ENCODE measurements around the gene COQ8B.
"Not testable (repeated sequence)": the region's sequence is repeated elsewhere in the genome, so short reads cannot be mapped to it uniquely, and the experiment has no call there.

The COQ8B gene

GRCh38 chr19:40668991-40669614, 47.6 kb downstream of the COQ8B start:
- DNase-seq (ENCODE audit: low read depth), result no peak

- DNase-seq (ENCODE audit: low read depth), result no peak
Observed at GRCh38 chr19:40667602-40668001, 49.1 kb downstream of the COQ8B start.

- no peak for DNase-seq (ENCODE audit: low read depth)
Observed at GRCh38 chr19:40666803-40667438, 49.8 kb downstream of the COQ8B start.

GRCh38 chr19:40663695-40664692, 52.7 kb downstream of the COQ8B start:
- peak; percentile 29 for DNase-seq (ENCODE audit: low read depth)

- peak; percentile 73 for DNase-seq (ENCODE audit: low read depth)
Observed at GRCh38 chr19:40662925-40663694, 53.6 kb downstream of the COQ8B start.

- no peak for DNase-seq (ENCODE audit: low read depth)
Observed at GRCh38 chr19:40661616-40662015, 55.1 kb downstream of the COQ8B start.

GRCh38 chr19:40659566-40659965, 57.1 kb downstream of the COQ8B start:
- DNase-seq (ENCODE audit: low read depth), result no peak

- DNase-seq (ENCODE audit: low read depth), result no peak
Observed at GRCh38 chr19:40659116-40659515, 57.6 kb downstream of the COQ8B start.

GRCh38 chr19:40658031-40658430, 58.7 kb downstream of the COQ8B start:
- no peak for DNase-seq (ENCODE audit: low read depth)

- DNase-seq (ENCODE audit: low read depth), result not testable (repeated sequence)
Observed at GRCh38 chr19:40655684-40656083, 61.0 kb downstream of the COQ8B start.

GRCh38 chr19:40652303-40652702, 64.4 kb downstream of the COQ8B start:
- not testable (repeated sequence) for DNase-seq (ENCODE audit: low read depth)

- DNase-seq (ENCODE audit: low read depth), result no peak
Observed at GRCh38 chr19:40650749-40651305, 65.9 kb downstream of the COQ8B start.

GRCh38 chr19:40649903-40650675, 66.6 kb downstream of the COQ8B start:
- DNase-seq (ENCODE audit: low read depth), result not testable (repeated sequence)

- DNase-seq (ENCODE audit: low read depth), result no peak
Observed at GRCh38 chr19:40646743-40647254, 69.9 kb downstream of the COQ8B start.

GRCh38 chr19:40642757-40643305, 73.9 kb downstream of the COQ8B start:
- DNase-seq (ENCODE audit: low read depth), result no peak

GRCh38 chr19:40642051-40642706, 74.5 kb downstream of the COQ8B start:
- no peak for DNase-seq (ENCODE audit: low read depth)
